AG09309 (cell line): ENCODE measurements around the gene KRTAP11-1.

Experiments
- DNase-seq: peaks from one replicate; pipeline ENCODE4 v3.0.0-alpha.2; 2010; ENCODE audit warnings: low read depth
- H3K4me3 ChIP-seq: 2 replicates; pipeline ENCODE4 v1.5.1; 2011; ENCODE audit warnings: mild to moderate bottlenecking, low read depth, low read length, moderate library complexity; ENCODE audit not compliant: control insufficient read depth
- TF ChIP-seq, protein P1 (sequence below): IDR thresholded peaks from 2 replicates; pipeline ENCODE4 v1.5.1; 2011; ENCODE audit warnings: mild to moderate bottlenecking, low read depth, low read length, inconsistent platforms; ENCODE audit not compliant: insufficient read depth, control insufficient read depth; ENCODE audit errors: missing control alignments

Gene KRTAP11-1

DNA sequence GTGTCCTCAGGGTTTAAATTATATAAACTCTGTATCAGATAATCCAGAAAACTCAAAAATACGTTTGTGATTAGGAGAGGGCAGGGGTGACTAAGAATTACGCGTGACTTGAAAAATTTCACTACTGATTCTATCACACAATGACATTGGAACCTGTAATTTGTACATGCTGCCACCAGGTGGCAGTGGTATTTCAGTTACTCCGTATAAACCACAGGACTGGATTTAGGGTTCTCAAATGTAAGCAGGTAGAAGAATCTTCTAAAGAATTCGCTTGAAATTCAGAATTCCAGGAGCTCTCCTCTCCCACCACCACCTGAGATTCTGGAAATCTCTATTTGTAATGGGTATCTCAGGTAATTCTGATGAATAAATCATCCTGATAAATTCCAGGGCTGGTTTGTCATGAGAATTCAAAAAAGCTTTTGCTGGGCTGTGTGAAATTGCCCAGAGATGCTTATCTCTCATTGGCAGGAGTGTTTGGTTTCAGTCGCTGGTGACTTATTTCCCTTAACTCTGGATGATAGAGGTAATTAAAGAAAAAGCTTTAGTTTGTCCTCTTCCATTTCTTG, 50.1 kb downstream of the KRTAP11-1 start:
- H3K4me3 ChIP-seq, result no peak overlapping the region
- TF ChIP-seq, protein P1, sequence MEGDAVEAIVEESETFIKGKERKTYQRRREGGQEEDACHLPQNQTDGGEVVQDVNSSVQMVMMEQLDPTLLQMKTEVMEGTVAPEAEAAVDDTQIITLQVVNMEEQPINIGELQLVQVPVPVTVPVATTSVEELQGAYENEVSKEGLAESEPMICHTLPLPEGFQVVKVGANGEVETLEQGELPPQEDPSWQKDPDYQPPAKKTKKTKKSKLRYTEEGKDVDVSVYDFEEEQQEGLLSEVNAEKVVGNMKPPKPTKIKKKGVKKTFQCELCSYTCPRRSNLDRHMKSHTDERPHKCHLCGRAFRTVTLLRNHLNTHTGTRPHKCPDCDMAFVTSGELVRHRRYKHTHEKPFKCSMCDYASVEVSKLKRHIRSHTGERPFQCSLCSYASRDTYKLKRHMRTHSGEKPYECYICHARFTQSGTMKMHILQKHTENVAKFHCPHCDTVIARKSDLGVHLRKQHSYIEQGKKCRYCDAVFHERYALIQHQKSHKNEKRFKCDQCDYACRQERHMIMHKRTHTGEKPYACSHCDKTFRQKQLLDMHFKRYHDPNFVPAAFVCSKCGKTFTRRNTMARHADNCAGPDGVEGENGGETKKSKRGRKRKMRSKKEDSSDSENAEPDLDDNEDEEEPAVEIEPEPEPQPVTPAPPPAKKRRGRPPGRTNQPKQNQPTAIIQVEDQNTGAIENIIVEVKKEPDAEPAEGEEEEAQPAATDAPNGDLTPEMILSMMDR, result no peak
- DNase-seq, result no peak
